ENCODE data around the gene SNCG. TPM values are rescaled to one million over a fixed set of nuclear protein-coding genes. Genes with fewer than 3 reads are reported as not detected.
A peak's percentile ranks its signal among the peaks of the same experiment; 100 is the strongest.
"Not testable (repeated sequence)": the region's sequence is repeated elsewhere in the genome, so short reads cannot be mapped to it uniquely, and the experiment has no call there.

The SNCG gene
- total RNA-seq, 1 donor from 2014 or later, result 9.3 TPM

DNA sequence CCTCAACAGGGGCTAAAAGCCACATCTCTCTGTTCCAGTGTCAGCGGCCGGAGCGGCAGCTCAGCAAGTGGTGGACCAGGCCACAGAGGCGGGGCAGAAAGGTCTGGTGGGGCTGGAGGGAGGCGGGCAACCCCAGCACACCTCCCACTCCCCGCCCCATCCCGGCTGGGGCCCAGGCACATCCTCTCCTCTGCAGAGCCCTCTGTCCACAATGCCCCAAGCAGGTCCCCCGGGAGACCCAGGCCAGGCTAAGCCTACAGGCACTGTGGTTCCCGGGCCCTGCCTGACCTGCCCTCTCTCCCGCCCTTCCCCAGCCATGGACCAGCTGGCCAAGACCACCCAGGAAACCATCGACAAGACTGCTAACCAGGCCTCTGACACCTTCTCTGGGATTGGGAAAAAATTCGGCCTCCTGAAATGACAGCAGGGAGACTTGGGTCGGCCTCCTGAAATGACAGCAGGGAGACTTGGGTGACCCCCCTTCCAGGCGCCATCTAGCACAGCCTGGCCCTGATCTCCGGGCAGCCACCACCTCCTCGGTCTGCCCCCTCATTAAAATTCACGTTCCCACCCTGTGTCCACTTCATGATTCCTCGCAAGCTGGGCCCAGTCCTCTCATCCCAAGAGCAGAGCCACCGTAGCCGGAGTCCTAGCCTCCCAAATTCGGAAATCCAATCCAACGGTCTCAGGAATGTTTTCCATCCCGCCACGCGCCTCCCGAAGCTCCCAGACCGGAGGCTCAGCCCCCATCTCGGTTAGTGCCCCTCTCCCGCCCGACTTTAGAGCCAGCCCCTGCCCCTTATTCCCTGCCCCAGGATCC is 12.0 kb downstream of the SNCG start:
- intact Hi-C loops (cut with DNase I), result loop anchor here (2.0 kb wide), 1 partner anchor 124 kb away; the partner anchor contains the start of genes GLUD1 and SHLD2
- DNase-seq (ENCODE audit: low spot score), result peak; percentile 85

GRCh38 chr10:86970982-86971231 is 12.5 kb downstream of the SNCG start:
- DNase-seq (ENCODE audit: low spot score), result no peak
- intact Hi-C loops (cut with DNase I), result loop anchor here (2.0 kb wide), 1 partner anchor 124 kb away; the partner anchor contains the start of genes GLUD1 and SHLD2

- DNase-seq (ENCODE audit: low spot score), result peak; percentile 89
Observed at GRCh38 chr10:86971232-86971991, 13.0 kb downstream of the SNCG start.

GRCh38 chr10:86972613-86973380 is 14.4 kb downstream of the SNCG start:
- intact Hi-C loops (cut with DNase I), result no loop called here
- peak; percentile 31 for DNase-seq (ENCODE audit: low spot score)

More at GRCh38 chr10:86971232-86971991, 13.0 kb downstream of the SNCG start:
- intact Hi-C loops (cut with DNase I), result loop anchor here (2.0 kb wide), 1 partner anchor 123 kb away; the partner anchor contains the start of genes GLUD1 and SHLD2

GRCh38 chr10:86974484-86974883 is 16.1 kb downstream of the SNCG start:
- intact Hi-C loops (cut with DNase I), result no loop called here
- no peak for DNase-seq (ENCODE audit: low spot score)

DNA sequence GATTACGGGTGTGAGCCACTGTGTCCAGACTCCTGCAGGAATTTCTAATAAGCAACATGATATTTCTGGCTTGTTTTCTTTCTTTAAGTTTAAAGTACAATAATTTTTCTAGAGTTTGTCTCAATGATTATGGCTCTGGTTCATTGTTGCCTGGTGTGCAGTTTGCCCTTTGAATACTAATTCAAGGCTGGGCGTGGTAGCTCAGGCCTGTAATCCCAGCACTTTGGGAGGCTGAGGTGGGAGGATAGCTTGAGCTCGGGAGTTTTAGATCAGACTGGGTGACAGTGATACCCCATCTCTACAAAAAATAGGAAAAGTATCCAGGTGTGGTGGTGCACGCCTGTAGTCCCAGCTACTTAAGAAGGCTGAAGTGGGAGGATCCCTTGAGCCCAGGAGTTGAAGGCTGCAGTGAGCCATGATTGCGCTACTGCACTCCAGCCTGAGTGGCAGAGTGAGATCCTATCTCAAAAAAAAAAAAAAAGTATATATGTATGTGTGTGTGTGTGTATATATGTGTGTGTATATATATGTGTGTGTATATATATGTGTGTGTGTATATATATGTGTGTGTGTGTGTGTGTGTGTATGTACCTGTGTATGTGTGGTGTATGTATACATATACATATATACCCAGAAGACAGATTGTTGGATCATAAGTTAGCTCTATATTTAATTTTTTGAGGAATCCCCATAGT is 18.1 kb downstream of the SNCG start:
- DNase-seq (ENCODE audit: low spot score), result no peak
- intact Hi-C loops (cut with DNase I), result no loop called here

GRCh38 chr10:86978457-86978856 is 20.1 kb downstream of the SNCG start:
- DNase-seq (ENCODE audit: low spot score); intact Hi-C loops (cut with DNase I): not testable (repeated sequence)

GRCh38 chr10:86979296-86979818 is 21.0 kb downstream of the SNCG start:
- no peak for DNase-seq (ENCODE audit: low spot score)
- intact Hi-C loops (cut with DNase I), result no loop called here

GRCh38 chr10:86979977-86980448 is 21.6 kb downstream of the SNCG start:
- intact Hi-C loops (cut with DNase I), result loop anchor here (10.0 kb wide), 1 partner anchor 65 kb away; no protein-coding TSS in a partner anchor
- DNase-seq (ENCODE audit: low spot score), result no peak

DNA sequence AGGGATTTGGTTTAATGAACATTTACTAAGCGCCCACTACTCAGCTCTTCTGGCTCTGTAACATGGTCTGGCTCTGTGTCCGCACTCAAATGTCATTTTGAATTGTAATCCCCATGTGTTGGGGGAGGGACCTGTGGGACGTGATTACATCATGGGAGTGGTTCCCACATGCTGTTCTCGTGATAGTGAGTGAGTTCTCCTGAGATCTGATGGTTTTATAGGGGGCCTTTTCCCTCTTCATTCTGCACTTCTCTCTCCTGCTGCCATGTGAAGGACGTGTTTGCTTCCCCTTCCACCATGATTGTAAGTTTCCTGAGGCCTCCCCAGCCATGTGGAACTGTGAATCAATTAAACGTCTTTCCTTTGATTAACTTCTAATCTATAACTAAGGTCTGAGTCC is 22.6 kb downstream of the SNCG start:
- not testable (repeated sequence) for DNase-seq (ENCODE audit: low spot score)
- intact Hi-C loops (cut with DNase I), result loop anchor here (10.0 kb wide), 1 partner anchor 64 kb away; no protein-coding TSS in a partner anchor

GRCh38 chr10:86981716-86982115 is 23.3 kb downstream of the SNCG start:
- no peak for DNase-seq (ENCODE audit: low spot score)
- intact Hi-C loops (cut with DNase I), result loop anchor here (10.0 kb wide), 1 partner anchor 63 kb away; no protein-coding TSS in a partner anchor

GRCh38 chr10:86984498-86984897 is 26.1 kb downstream of the SNCG start:
- not testable (repeated sequence) for DNase-seq (ENCODE audit: low spot score)
- intact Hi-C loops (cut with DNase I), result loop anchor here (10.0 kb wide), 1 partner anchor 60 kb away; no protein-coding TSS in a partner anchor

GRCh38 chr10:86988520-86988919 is 30.1 kb downstream of the SNCG start:
- intact Hi-C loops (cut with DNase I), result loop anchor here (10.0 kb wide), 1 partner anchor 56 kb away; no protein-coding TSS in a partner anchor
- no peak for DNase-seq (ENCODE audit: low spot score)

- DNase-seq (ENCODE audit: low spot score); intact Hi-C loops (cut with DNase I): not testable (repeated sequence)
Observed at GRCh38 chr10:86991362-86991761, 33.0 kb downstream of the SNCG start.

- intact Hi-C loops (cut with DNase I), result no loop called here
- no peak for DNase-seq (ENCODE audit: low spot score)
Observed at GRCh38 chr10:86992456-86992855, 34.1 kb downstream of the SNCG start.

DNA sequence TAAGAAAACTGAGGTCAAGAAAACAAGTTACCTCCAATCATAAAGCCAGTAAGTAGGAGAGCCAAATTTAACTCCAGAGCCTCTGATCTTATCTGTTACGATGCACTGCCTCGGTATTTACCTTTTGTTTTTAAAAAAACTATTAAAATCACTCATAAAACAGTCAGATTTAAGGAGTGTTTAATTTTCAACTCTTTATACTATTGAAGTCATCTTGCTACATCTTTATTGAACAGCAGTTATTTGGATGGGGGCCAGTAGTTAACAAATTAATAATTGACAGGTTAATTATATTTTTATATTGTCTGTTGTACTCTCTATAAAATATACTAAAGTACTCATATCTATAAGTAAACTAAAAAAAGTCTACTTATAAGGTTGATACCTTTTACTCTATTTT is 34.5 kb downstream of the SNCG start:
- no peak for DNase-seq (ENCODE audit: low spot score)
- intact Hi-C loops (cut with DNase I), result no loop called here

- intact Hi-C loops (cut with DNase I); DNase-seq (ENCODE audit: low spot score): not testable (repeated sequence)
Observed at GRCh38 chr10:86999802-87000403, 41.5 kb downstream of the SNCG start.

- intact Hi-C loops (cut with DNase I), result no loop called here
- no peak for DNase-seq (ENCODE audit: low spot score)
Observed at GRCh38 chr10:87000491-87000890, 42.1 kb downstream of the SNCG start.
